Mesenteric fat pad (tissue), 1 donor: ENCODE data around the gene PHF1. TPM values are rescaled to one million over a fixed set of nuclear protein-coding genes. Genes with fewer than 3 reads are reported as not detected.

Experiments used
- DNase-seq: peaks from one replicate; pipeline ENCODE4 v3.0.0-alpha.2; 2020; ENCODE audit warnings: low spot score
- total RNA-seq: library from RNA; stranded (reverse); fragmentation: NEBNext Ultra II Directional; extraction: Animal tissue kit (Norgen Biotek cat#: 25700); gene quantifications from one replicate; pipeline ENCODE4 v1.2.1, GENCODE V29; 2021
- donor health status: DM: yes; HTN: yes; CAD: no.

The PHF1 gene
- total RNA-seq, 1 donor from 2014 or later, result 42.5 TPM

DNA sequence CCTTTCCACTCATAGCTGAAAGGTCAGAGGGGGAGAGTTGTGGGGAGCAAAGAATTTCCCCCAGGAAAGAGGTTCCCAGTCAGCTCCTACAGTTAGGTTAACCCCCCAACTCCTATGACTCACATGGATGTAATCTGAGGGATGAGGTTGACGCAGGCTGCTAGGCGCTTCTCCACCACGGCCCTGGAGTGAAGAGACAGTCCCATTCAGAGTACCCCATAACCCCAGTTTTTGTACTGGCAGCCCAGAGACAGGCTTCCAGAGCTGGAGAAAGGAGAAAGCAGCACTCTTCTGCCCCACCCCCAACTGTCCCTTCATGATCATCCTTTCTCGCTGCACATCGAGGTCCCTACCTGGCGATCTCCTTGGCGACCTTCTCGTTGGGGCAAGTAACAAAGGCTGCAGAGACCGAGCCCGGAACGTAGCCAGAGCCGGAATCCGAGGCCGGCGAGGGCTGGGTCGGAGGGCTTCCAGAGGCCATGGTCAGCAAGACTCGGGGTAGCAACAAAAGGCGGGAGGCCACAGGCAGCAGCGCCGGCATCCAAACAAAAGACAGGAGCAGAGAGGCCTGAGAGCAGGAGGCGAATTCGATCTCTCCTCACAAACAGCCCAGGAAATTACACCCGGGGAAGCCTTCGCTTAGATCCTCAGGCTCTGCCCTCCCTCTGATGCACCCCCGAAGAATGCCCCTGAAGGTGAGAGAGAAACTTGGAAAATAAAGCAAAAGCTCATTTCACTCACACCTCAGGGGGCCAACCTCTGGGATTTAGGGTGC lies 6.5 kb downstream of the PHF1 start:
- DNase-seq, result no peak

DNA sequence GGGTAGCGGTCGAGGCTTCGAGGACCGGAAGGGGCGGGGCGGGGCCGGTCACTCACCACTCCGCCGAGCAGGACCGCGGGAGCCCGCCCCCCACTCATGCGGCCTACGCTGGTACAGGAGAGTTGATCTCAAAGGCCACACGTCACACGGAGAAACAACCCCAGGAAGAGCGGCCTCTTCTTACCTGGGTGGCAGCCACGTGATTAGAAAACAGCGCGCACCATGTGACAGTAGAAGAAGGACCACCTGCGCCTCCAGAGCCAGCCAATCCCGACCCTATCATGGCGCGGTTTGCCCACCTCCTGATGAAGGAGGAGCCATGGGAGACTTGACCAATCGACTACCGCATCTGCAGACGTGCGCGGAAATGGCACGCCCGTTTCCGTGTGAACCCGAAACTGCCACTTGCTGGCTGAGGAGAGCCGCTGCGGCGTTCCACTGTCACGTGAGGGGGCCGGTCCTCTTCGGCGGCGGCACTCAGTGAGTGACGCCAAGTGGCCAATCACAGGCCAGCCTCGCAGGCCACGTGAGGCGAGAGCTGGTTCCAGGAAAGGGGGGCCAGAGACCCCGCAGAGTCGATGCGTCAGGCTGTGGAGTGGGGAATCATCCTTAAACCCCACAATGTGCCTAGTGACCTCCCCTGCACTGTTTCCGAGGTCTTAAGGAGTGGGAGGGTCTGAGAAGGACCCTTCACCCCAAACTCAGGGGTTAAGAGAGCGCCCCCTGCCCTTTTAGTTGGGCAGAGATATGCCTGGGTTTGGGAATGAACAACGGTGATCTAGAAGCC lies 7.3 kb downstream of the PHF1 start, which contains the start of gene CUTA:
CUTA (minus strand) TSS at position 205 of the 787 bp plus-strand sequence; CDS start at position 98, 107 bp downstream.
- DNase-seq, result peak; percentile 99

DNA sequence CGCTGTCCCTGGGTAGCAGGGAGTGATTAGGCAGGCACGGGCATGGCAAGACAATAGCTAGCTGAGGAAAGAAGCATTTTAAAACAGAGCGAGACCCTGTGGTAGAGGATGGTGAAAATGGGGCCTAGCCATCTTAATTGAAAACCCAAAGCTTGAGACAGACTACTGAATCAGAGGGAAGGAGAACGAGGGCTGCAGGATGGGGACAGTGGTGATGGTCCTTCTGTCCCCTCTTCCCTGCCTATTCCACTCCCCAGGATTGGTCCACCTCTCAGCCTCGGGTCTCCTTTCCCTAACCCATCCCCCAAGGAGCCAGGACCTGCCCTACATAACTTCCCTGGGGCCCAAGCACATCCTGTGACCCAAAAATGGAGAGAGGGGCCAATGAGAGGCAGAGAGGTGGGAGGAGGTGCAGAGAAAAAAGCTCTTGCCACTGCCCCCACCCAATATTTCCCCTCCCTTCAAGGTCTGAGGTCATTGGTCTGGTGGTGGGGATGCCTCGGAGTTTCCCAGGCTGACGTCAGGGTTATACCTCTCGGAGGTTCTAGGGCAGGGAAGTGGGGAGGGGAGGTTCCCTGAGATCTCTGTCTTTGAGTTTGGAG lies 8.0 kb downstream of the PHF1 start:
- no peak for DNase-seq

DNA sequence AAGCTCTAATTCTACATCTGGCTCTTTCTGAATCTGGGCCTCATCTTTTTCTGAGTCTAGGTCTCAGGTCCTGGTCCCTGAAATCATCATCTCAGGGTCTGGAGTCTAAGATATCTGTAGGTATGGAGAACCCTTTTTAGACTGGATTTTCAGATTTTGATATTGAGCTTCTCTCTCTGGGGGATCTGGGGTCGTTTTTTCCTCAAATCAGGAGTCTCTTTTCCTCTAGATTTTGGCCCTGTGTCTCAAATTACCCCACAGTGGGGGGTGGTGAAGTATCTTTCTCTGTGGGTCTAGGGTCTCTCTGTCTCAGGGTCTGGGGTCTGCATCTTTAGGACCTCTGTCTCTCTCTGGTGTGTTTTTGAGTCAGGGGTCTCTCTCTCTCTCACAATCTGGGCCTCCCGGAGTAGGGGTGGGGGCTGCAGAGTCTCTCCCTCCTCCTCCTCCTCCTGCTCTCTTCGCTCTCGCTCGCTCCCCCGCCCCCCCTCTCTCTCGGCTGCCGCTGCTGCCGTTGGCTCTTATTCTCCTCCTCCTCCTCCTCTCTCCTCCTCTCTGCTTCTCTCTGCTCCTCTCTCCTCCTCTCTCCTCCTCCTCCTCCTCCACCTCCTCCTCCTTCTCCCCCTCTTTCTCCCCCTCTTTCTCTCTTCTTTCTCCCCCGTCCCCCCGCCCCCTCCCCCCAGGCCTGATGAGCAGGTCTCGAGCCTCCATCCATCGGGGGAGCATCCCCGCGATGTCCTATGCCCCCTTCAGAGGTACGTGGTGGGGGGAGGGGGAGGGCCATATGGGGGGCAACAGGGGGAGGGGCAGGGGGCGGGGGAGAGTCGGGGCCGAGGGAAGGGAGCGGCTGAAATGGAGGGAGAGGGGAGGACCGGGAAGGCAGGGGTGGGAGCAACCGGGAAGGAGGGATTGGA lies 9.0 kb downstream of the PHF1 start, which contains the start of gene SYNGAP1:
SYNGAP1 (plus strand) TSS at position 486 of the 911 bp plus-strand sequence; CDS start at position 686, 200 bp downstream.
- no peak for DNase-seq

DNA sequence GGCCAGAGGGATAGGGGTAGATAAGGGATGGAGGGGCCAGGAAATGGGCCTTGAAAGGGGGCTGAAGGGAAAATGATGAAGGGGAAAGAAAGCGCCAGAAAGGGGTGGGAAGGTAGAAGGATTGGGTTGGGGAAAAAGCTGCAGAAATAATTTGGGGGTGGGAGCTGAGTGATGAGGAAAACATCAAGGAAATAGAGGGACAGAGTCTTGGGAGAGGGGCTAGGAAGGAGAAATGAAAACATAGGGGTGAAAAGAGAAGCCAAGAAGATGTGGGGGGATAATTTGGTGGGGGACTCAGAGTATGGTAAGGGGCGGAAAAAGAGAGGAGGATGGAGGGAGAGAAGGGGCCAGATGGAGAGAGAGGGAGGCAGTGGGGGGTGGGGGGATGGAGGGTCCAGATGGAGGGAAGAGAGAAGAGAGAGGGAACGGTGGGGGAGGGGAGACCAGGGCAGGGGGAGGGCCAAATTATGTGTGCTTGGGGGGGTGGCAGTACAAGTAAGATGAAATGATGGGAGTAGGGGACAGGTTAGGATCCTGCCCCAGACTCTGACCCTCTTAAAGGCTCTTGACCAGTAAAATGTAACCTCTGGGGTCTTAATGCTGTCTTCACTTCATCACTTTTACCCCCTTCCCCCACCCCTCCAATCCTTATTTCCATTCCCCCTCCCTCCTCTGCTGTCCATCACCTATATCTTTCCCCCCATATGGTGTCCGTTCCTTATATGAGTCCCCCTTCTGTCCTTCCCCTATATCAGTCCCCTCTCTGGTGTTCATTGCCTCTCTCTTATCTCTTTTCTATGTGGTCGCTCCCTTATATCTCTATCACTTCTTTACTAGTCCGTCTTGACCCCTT lies 9.9 kb downstream of the PHF1 start:
- DNase-seq, result no peak

DNA sequence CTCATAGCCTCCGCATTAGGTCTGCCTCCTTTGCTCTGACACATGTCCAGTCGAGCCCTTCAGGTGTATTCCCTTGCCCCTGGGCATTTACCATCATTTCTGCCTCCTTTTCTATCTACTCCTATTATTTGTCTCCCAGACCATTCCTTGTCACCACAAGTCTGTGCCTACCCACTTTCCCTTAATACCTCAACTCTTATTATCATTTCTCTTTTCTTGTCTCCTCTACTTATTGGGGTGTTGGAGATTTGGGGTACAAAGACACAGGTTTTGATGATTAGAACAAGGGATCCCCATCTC lies 10.5 kb downstream of the PHF1 start:
- DNase-seq, result no peak

DNA sequence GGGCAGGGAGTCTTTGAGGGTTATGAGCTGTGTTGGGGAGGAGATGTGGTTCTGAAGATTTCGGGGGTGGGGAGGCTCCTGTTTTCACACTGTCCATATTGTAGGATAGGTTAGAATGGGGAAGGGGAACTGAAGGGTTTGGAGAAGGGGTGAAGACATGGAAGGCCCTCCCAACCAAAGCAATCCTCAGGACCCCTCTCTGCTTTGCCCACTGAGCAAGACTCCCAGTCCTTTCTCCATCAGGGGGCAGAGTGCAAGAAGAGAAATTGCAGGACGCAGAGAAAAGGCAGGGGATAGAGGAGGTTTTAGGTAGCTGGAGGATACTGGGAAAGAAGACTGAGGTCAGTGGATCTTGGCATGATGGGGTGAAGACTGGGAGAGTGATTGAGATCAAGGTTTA lies 13.0 kb downstream of the PHF1 start:
- no peak for DNase-seq

DNA sequence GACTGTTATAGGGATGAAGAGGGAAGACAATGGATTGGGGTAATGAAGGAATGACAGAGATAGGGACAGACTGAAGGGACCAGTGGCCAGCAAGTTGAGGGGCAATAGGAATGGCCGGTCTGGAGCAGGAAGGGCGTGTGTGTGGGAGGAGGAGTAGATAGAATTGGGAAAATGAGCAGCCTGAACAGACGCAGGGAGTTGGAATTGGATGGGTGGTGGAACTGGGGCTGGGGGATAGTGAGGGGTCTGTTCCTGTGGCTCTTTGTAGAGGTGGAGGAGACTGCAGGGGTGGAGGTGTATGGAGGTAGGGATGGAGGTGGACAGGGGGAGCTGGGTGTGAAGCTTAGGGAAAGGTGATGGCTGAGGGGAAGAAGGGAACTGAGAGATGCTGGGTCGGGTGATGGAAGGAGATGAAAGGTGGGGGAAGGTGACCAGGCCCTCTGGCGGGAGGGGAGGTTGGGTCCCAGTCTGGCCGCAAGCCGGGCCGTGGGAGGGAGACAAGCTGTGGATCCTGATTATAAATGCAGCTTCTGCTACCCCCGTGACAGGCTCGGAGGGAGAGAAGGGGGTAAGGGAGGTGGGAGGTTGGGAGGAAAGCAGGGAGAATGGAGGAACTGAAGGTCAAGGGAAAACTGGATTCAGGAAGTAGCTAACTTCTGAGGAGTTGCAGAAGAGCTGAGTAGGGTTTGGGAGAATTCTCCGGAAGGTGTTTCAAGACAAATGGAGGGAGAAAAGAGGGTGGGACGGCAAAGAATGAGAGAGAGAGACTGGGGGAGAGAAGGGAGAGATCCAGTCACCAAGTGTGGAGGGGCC lies 14.2 kb downstream of the PHF1 start:
- no peak for DNase-seq

DNA sequence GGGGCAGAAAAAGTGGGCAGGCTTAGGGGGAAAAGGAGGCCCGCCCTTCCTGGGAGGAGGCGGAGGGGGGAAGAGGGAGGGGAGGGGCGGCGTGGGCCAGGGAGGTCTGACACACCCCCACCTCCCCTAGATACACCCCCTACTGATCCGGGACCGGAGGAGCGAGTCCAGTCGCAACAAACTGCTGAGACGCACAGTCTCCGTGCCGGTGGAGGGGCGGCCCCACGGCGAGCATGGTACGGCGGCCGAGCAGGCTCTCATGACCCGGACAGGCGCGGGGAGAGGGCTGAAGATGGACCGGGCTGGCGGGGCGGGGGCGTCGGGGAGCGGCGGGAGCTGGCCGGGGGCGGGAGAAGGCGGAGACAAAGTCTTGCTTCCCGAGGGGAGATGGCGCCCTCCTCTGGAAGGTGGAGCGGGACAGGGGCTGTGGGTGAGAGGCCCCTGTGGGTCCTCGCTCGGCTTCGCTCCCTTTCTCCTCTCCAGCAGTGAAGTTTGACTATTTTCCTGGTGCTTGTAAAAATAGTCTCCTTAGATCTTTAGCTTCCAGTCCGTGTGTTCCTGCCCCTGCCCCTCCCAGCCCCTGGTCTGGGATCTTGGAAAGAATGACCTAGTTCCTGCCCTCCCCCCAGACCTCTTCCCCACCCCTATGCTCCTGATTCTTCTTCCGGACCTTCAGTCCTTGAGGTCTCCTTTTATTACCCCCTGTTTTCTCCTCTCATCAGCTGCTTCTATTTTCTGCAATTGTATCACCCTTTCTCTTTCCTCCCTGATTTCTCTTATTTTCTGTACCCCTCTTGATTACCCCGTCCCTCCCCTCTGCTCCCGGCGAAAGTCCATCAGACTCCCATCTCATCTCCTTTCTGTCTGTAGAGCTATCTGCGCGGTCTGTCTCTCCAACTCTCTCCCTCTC lies 15.1 kb downstream of the PHF1 start:
- DNase-seq, result peak; percentile 96

DNA sequence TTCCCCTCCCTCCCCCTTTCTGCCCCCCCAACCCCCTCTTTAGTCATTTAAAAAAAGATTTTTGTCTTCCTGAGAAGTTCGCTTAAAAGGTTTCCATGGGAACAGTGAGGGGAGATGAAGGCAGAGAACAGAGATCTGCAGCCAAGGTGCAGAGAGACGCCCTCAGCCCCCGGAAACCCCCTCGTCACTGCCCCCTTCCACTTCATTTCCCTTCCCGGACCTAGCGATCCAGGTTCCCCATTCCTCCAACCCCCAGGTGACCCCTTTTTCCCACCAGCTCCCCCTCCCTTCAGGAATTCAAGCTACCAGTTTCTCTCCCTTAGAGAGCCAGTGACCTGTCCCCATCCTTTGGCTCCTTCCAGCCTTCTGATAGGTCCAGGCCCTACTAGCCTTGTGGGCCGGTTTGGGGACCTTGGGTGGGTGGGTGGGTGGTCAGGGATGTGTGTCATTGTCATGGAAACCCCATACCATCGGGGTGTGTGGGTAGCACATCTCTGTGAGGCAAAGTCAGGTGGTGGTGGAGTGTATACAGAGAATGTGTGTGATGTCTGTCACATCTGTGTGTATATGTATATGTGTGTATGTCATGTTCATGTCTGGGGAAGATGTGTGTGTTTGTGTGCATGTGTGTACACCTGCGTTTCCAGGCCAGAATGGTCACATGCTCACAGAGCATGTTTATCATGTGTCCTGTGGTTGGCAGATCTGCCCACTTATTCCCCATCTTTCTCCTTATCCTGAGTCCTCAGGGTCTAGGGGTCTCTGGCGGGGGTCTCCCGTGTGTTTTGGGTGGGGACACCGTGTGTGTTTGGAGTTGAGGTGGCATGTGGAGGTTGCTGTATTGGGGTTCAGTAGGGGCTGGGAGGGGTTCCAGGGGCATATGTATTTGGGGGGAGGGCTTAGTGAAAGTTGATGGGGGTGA lies 16.0 kb downstream of the PHF1 start:
- DNase-seq, result no peak

DNA sequence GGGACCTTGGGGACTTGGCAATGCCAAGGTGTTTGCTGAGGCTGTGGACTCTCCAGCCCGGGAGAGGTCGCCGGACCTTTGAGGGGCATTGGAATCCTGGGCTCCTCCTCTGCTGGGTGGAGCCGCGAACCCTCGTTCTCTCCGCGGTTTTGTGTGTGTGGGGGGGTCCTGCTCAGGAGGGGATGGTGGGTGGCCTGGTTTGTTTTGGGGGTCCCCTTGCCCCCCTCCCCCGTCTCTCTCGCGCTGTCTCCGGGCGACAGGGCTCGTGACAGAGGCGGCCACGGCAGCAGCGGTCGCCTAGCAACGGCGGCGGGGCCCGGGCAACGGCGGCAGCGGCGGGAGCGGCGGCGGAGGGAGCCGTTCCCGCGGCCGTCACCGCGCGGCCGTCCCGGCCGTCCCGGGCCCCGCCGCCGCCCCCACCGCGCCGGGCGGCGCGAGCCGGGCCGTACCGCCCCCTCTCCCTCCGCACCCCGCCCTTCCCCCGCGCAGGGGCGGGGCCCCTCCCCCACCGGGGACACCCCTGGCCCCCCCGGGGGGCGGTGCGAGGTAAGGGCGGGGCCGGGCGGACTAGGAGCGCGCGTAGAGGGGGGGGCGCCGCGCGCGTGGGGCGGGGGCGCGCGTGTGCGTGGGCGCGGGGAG lies 16.9 kb downstream of the PHF1 start:
- DNase-seq, result no peak

DNA sequence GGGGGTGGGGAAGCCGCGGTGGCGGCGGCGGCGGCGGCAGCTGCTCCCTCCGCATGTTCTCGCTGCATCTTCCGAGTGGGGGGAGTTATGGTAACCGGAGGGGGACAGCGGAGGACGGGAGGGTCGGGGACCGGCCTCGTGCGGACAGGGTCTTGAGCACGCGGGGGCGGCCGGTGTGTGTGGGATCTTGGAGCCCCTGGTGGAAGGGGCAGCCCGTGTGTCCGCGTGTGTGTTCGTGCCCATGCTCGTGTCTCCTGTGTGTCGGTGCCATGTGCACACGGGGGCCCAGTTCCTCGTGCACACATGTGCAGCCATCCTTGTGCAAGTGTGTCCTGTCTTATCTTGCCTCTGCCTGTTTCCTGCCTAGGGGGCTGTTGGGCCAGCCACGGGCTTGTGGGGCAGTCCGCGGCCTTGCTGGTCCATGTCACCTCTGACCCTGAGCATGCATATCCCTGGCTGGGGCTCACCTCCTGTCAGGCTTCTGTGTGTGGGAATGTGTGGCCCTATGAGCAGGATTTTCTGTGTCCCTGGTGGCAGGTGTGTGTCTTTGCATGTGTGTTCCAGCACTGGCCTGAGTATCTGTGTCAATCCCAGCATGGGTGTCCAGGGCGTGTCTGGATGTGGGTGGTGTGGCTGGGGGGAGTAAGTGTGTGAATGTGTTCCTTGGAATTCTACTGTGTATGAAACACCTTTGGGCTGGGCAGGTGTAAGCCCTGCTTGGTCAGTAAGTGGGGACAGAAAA lies 17.6 kb downstream of the PHF1 start:
- no peak for DNase-seq

DNA sequence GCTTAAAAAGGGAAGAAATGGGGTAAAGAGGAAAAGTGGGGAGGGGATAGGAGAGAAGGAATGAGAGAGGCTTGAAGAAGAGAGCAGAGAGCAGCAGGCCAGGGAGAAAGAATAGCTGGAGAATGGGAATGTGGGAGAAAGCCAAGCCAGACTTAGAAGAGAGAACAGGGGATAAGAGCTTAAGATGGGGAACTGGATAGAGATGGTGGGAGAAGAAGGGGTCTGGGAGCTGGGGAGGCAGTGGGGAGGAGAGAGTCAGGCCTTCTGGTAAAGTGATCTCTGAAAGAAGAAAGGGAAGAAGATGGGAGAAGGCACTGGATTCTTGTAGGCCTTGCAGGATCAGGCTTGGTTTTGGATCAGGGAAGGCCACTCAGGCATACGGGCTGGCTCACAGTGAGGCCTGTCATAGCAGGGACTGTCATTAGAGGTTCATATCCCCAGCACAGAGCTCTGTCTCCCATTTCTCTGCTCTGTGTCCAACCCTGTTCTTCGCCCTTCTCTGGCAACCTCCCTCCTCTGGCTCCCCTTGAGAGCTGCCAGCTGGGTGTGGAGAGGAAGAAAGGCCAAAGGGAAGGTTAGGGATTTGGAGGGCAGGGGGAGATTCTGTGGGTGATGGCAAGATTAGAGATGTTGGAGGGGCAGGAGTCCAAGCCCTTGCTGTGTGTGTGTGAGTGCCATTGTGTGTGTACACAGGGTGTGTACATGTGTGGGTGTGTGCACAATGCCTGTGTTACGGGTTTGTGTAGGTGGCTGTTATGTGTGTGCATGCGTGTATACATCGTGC lies 18.3 kb downstream of the PHF1 start:
- DNase-seq, result no peak

DNA sequence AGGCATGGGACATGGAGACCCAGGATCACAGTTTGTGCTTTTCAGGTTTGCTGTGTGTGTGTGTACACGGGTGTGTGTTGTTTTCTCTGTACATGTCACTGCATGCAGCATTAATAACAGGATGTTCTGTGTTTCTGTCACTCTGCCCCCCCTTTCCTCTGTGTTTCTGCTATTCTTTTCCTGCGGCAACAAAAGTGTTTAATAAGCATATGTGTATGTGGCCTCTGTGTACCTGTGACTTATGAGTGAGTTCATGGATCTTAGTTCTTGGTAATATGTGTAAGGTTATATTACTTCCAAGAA lies 18.9 kb downstream of the PHF1 start:
- no peak for DNase-seq

DNA sequence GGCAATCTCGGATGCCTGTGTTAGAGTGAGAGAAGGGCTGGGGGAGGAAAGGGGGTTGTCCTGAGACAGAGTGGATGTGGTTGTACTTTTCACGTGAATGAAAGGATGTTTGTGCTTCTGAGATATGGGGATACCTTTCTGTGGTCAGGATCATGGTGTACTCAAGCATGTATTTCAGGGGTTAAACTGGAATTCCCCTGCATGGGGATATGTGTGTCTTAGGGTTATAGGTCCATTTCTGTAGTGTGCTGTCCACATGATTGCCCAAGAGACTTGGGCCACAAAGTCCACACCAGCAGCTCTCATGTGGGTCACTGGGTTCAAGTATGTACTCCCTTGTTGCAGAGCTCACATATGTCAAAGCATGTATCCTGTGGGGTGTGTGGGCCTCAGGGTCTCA lies 19.5 kb downstream of the PHF1 start:
- DNase-seq, result no peak
